ENCODE measurements around the gene NR1I2. TPM values are rescaled to one million over a fixed set of nuclear protein-coding genes. Genes with fewer than 3 reads are reported as not detected.

The NR1I2 gene
- total RNA-seq, 1 experiment from 2014 or later = 0.07 TPM

DNA sequence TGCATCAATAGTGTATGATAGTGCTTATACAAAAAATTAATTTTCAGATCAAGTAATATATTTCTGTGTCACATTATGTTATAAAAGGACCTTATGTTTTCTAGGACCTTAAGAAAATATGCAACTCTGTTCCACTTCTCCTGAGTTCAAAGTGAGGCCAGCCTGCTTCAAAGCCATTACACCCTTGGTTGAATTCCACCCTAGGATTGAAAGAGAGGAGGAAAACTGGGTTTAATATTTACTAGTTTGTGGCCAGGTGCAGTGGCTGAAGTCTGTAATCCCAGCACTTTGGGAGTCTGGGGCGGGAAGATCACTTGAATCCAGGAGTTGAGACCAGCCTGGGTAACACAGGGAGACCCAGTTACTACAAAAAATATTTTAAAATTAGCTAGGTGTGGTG, 32.9 kb upstream of the NR1I2 start:
- intact Hi-C loops (cut with micrococcal nuclease) = no loop called here
- CTCF ChIA-PET = no interaction called here
- Histone ChIP-seq H3K36me3 (ENCODE audit: control insufficient read depth in 1 of 2, insufficient read depth in 2 of 2, low read length in 2 of 2) (no peaks in the 10 kb centered on the region), H4K20me1 (ENCODE audit: insufficient read depth) (no peaks in the 10 kb centered on the region), H3K4me1 (ENCODE audit: control insufficient read depth in 1 of 2, insufficient read depth in 2 of 2, low read length in 2 of 2) (no peaks in the 10 kb centered on the region), H3K27ac (ENCODE audit: low read depth, low read length) (no peak overlapping the region), H3K9me2 (ENCODE audit: insufficient read depth) (no peaks in the 10 kb centered on the region), H3K4me2 (ENCODE audit: low read length) (no peak overlapping the region), H3K79me2 (ENCODE audit: insufficient read depth, low read length) (no peaks in the 10 kb centered on the region), H2AFZ (ENCODE audit: low read depth, low read length, poor library complexity, severe bottlenecking) (no peak overlapping the region), H3K4me3 (replicated peaks in 1 of 2; ENCODE audit: low read depth in 1 of 2, low read length in 2 of 2) (no peak overlapping the region), H3K9ac (ENCODE audit: low read length) (no peak overlapping the region), H3K9me3 (ENCODE audit: control insufficient read depth in 1 of 2, insufficient read depth in 1 of 2, low read depth in 1 of 2, low read length in 2 of 2) (no peaks in the 10 kb centered on the region), H3K27me3 (ENCODE audit: insufficient read depth, low read length) (no peaks in the 10 kb centered on the region)
- no peak for DNase-seq (ENCODE audit: low read depth, low spot score)
- POLR2A ChIA-PET = no interaction called here
- ATAC-seq = no peak
- TF ChIP-seq SIN3A (IDR thresholded peaks at IDR 0.05; ENCODE audit: low read depth) = no peak
- TF ChIP-seq, protein P1, sequence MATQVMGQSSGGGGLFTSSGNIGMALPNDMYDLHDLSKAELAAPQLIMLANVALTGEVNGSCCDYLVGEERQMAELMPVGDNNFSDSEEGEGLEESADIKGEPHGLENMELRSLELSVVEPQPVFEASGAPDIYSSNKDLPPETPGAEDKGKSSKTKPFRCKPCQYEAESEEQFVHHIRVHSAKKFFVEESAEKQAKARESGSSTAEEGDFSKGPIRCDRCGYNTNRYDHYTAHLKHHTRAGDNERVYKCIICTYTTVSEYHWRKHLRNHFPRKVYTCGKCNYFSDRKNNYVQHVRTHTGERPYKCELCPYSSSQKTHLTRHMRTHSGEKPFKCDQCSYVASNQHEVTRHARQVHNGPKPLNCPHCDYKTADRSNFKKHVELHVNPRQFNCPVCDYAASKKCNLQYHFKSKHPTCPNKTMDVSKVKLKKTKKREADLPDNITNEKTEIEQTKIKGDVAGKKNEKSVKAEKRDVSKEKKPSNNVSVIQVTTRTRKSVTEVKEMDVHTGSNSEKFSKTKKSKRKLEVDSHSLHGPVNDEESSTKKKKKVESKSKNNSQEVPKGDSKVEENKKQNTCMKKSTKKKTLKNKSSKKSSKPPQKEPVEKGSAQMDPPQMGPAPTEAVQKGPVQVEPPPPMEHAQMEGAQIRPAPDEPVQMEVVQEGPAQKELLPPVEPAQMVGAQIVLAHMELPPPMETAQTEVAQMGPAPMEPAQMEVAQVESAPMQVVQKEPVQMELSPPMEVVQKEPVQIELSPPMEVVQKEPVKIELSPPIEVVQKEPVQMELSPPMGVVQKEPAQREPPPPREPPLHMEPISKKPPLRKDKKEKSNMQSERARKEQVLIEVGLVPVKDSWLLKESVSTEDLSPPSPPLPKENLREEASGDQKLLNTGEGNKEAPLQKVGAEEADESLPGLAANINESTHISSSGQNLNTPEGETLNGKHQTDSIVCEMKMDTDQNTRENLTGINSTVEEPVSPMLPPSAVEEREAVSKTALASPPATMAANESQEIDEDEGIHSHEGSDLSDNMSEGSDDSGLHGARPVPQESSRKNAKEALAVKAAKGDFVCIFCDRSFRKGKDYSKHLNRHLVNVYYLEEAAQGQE (IDR thresholded peaks at IDR 0.05; ENCODE audit: low read depth) = no peak
- TF ChIP-seq ZNF274 (IDR thresholded peaks at IDR 0.05; ENCODE audit: low read depth, low read length) = no peak
- no peak for TF ChIP-seq ZFX (IDR thresholded peaks at IDR 0.05)
- TF ChIP-seq, protein P2, sequence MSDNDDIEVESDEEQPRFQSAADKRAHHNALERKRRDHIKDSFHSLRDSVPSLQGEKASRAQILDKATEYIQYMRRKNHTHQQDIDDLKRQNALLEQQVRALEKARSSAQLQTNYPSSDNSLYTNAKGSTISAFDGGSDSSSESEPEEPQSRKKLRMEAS (IDR thresholded peaks at IDR 0.05) = no peak
- TF ChIP-seq YY1 (IDR thresholded peaks at IDR 0.05; ENCODE audit: extremely low read depth, insufficient replicate concordance, low read depth, low read length) = no peak
- TF ChIP-seq POLR2AphosphoS5 (IDR thresholded peaks at IDR 0.05; ENCODE audit: low read depth, low read length) = no peak
- TF ChIP-seq ELF1 (IDR thresholded peaks at IDR 0.05; ENCODE audit: borderline replicate concordance, low read depth) = no peak
- TF ChIP-seq CBX3 (IDR thresholded peaks at IDR 0.05; ENCODE audit: low read depth) = no peak
- no peak for TF ChIP-seq FOSL1 (IDR thresholded peaks at IDR 0.05; ENCODE audit: low read depth)
- no peak for TF ChIP-seq JUND (IDR thresholded peaks at IDR 0.05)
- TF ChIP-seq TCF7L2 (IDR thresholded peaks at IDR 0.05; ENCODE audit: borderline replicate concordance, extremely low read depth, insufficient read depth, insufficient read length) = no peak
- TF ChIP-seq EZH2 (IDR thresholded peaks at IDR 0.05) = no peak
- TF ChIP-seq EGR1 (IDR thresholded peaks at IDR 0.05; ENCODE audit: low read depth) = no peak
- no peak for TF ChIP-seq SP1 (IDR thresholded peaks at IDR 0.05; ENCODE audit: low read depth)
- no peak for TF ChIP-seq SRF (IDR thresholded peaks at IDR 0.05; ENCODE audit: low read depth)
- TF ChIP-seq, protein P3, sequence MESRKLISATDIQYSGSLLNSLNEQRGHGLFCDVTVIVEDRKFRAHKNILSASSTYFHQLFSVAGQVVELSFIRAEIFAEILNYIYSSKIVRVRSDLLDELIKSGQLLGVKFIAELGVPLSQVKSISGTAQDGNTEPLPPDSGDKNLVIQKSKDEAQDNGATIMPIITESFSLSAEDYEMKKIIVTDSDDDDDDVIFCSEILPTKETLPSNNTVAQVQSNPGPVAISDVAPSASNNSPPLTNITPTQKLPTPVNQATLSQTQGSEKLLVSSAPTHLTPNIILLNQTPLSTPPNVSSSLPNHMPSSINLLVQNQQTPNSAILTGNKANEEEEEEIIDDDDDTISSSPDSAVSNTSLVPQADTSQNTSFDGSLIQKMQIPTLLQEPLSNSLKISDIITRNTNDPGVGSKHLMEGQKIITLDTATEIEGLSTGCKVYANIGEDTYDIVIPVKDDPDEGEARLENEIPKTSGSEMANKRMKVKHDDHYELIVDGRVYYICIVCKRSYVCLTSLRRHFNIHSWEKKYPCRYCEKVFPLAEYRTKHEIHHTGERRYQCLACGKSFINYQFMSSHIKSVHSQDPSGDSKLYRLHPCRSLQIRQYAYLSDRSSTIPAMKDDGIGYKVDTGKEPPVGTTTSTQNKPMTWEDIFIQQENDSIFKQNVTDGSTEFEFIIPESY (IDR thresholded peaks at IDR 0.05; ENCODE audit: extremely low read depth, insufficient replicate concordance, low read length) = no peak
- TF ChIP-seq POLR2A (IDR thresholded peaks at IDR 0.05; ENCODE audit: borderline replicate concordance, extremely low read depth, insufficient read depth, insufficient read length) = no peak
- RAD21 ChIA-PET (ENCODE audit: low non-redundant PET in 1 of 2, low total read pairs in 2 of 2, uncharacterized antibody in 2 of 2, unreplicated experiment in 2 of 2) = no interaction called here
- BruUV-seq (replicated peaks) = no TSS peak

All from HCT116 (cell line).